Caco-2 (cell line): ENCODE results near the gene RMRP. TPM values are rescaled to one million over a fixed set of nuclear protein-coding genes. Genes with fewer than 3 reads are reported as not detected.

ENCODE experiments used
- BruUV-seq: library from RNA; stranded (reverse); fragments of 400-500 nt; replicated peaks from 2 replicates; lab custom pipeline; 2021; lab: Mats Ljungman, UMichigan
- CTCF ChIA-PET: fragments of 300-600 bp; sonication (Branson Sonifier 250); formaldehyde crosslinking; loops from one replicate; lab custom pipeline; 2022; ENCODE audit warnings: antibody characterized with exemption; lab: Charles Lee
- POLR2A ChIA-PET: fragments of 300-600 bp; sonication (Branson Sonifier 250); formaldehyde crosslinking; loops from one replicate; lab custom pipeline; 2022; ENCODE audit warnings: antibody characterized with exemption; lab: Charles Lee
- DNase-seq, 2 experiments: peaks; one replicate each; pipeline versions ENCODE4 v3.0.0 to v3.0.0-alpha.2; 2020 to 2022
- H3K27me3 ChIP-seq: replicated peaks from 2 replicates; pipeline ENCODE4 v1.6.0; 2011; ENCODE audit warnings: low read length; ENCODE audit not compliant: control insufficient read depth, insufficient read depth
- H3K36me3 ChIP-seq: 2 replicates; pipeline ENCODE4 v1.5.1; 2011; ENCODE audit warnings: low read length; ENCODE audit not compliant: control insufficient read depth, insufficient read depth
- H3K4me1 ChIP-seq: fragments of 250-450 bp; sonication (Bioruptor Pico); 2 replicates; pipeline ENCODE4 v1.5.1; 2020; ENCODE audit warnings: mild to moderate bottlenecking
- H3K4me3 ChIP-seq: 2 replicates; pipeline ENCODE4 v1.5.1; 2011; ENCODE audit warnings: low read depth, mild to moderate bottlenecking, control low read depth, low read length
- H3K9me3 ChIP-seq: fragments of 250-450 bp; sonication (Bioruptor Pico); 2 replicates; pipeline ENCODE4 v1.5.1; 2020; ENCODE audit warnings: mild to moderate bottlenecking, moderate library complexity
- H3K27ac Mint-ChIP-seq: one replicate; pipeline ENCODE4 v1.8.0; 2022; ENCODE audit warnings: mixed read lengths; ENCODE audit not compliant: unreplicated experiment
- H3K27me3 Mint-ChIP-seq: one replicate; pipeline ENCODE4 v1.8.0; 2022; ENCODE audit warnings: mixed read lengths; ENCODE audit not compliant: insufficient read depth, unreplicated experiment
- H3K36me3 Mint-ChIP-seq: one replicate; pipeline ENCODE4 v1.8.0; 2022; ENCODE audit warnings: mild to moderate bottlenecking, mixed read lengths; ENCODE audit not compliant: insufficient read depth, unreplicated experiment
- H3K4me1 Mint-ChIP-seq: one replicate; pipeline ENCODE4 v1.8.0; 2022; ENCODE audit warnings: low read depth, mixed read lengths; ENCODE audit not compliant: unreplicated experiment
- H3K4me3 Mint-ChIP-seq: one replicate; pipeline ENCODE4 v1.8.0; 2022; ENCODE audit warnings: mild to moderate bottlenecking, moderate library complexity, mixed read lengths; ENCODE audit not compliant: unreplicated experiment
- H3K9me3 Mint-ChIP-seq: one replicate; pipeline ENCODE4 v1.8.0; 2022; ENCODE audit warnings: mixed read lengths; ENCODE audit not compliant: unreplicated experiment
- intact Hi-C: fragments of 100-400 bp; cut with micrococcal nuclease; formaldehyde crosslinking; loops from one replicate; pipeline ENCODE4 v1.10.0; 2022; ENCODE audit not compliant: unreplicated experiment
- total RNA-seq: library from RNA; stranded (reverse); gene quantifications from 2 replicates; pipeline ENCODE4 v1.2.3, GENCODE V29; 2022
- TF ChIP-seq, protein P1 (sequence below), 2 experiments: fragments of 200-600 bp in 1 of 2; IDR thresholded peaks; 1 replicate in 1 of 2; 2 replicates in 1 of 2; pipeline versions ENCODE4 v1.5.1 to v1.8.0; 2011 to 2022; ENCODE audit warnings: antibody characterized with exemption in 1 of 2, control low read depth in 1 of 2, inconsistent platforms in 1 of 2, low read depth in 1 of 2, low read length in 1 of 2, mild to moderate bottlenecking in 1 of 2, moderate library complexity in 1 of 2; ENCODE audit not compliant: insufficient read depth in 1 of 2, severe bottlenecking in 1 of 2, unreplicated experiment in 1 of 2

RMRP gene
- total RNA-seq, 1 experiment from 2014 or later = 10,161 TPM

DNA sequence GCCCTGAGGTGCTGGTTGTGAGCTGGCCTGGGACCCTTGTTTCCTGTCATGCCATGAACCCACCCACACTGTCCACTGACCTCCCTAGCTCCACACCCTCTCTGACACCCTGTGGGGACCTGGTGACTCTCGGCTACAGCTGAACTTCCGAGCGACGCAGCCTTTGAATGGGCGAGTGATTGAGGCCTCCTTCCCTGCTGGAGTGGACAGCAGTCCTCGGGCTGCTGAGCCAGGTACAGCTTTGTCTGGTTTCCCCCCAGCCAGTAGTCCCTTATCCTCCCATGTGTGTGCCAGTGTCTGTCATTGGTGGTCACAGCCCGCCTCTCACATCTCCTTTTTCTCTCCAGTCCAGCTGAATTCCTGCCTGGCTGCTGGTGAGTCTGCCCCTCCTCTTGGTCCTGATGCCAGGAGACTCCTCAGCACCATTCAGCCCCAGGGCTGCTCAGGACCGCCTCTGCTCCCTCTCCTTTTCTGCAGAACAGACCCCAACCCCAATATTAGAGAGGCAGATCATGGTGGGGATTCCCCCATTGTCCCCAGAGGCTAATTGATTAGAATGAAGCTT, 22.0 kb upstream of the RMRP start:
- Histone ChIP-seq H3K4me3 (no peak overlapping the region), H3K4me1 (no peaks in the 10 kb centered on the region), H3K9me3 (no peaks in the 10 kb centered on the region), H3K36me3 (no peaks in the 10 kb centered on the region), H3K27me3 (no peaks in the 10 kb centered on the region)
- TF ChIP-seq, protein P1, sequence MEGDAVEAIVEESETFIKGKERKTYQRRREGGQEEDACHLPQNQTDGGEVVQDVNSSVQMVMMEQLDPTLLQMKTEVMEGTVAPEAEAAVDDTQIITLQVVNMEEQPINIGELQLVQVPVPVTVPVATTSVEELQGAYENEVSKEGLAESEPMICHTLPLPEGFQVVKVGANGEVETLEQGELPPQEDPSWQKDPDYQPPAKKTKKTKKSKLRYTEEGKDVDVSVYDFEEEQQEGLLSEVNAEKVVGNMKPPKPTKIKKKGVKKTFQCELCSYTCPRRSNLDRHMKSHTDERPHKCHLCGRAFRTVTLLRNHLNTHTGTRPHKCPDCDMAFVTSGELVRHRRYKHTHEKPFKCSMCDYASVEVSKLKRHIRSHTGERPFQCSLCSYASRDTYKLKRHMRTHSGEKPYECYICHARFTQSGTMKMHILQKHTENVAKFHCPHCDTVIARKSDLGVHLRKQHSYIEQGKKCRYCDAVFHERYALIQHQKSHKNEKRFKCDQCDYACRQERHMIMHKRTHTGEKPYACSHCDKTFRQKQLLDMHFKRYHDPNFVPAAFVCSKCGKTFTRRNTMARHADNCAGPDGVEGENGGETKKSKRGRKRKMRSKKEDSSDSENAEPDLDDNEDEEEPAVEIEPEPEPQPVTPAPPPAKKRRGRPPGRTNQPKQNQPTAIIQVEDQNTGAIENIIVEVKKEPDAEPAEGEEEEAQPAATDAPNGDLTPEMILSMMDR (IDR thresholded peaks at IDR 0.05; ENCODE audit: insufficient read depth in 1 of 2, low read depth in 1 of 2, low read length in 1 of 2, severe bottlenecking in 1 of 2, unreplicated experiment in 1 of 2) = no peak
- H3K4me3 Mint-ChIP-seq = no peak overlapping the region
- H3K36me3 Mint-ChIP-seq = no peaks in the 10 kb centered on the region
- peaks cover 6% of the 10 kb centered on the region for H3K4me1 Mint-ChIP-seq
- ChIA-PET POLR2A (interaction anchor here (1.2 kb wide), 1 partner anchor 22 kb away, joined by 3 read pairs; the partner anchor contains the start of genes CCDC107 and RMRP), CTCF (no interaction called here)
- intact Hi-C loops = no loop called here
- no peak for DNase-seq
- H3K9me3 Mint-ChIP-seq = no peaks in the 10 kb centered on the region
- BruUV-seq = no TSS peak
- no peaks in the 10 kb centered on the region for H3K27me3 Mint-ChIP-seq
- H3K27ac Mint-ChIP-seq = no peak overlapping the region

DNA sequence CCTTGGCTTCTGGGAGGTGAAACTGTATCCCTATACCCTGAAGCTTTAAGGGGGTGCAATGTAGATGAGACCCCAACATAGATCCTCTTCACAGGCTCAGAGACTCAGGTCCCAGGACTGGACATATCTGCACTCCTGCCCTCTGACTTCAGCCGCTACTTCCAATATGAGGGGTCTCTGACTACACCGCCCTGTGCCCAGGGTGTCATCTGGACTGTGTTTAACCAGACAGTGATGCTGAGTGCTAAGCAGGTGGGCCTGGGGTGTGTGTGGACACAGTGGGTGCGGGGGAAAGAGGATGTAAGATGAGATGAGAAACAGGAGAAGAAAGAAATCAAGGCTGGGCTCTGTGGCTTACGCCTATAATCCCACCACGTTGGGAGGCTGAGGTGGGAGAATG, 21.3 kb upstream of the RMRP start:
- CTCF ChIA-PET = no interaction called here

DNA sequence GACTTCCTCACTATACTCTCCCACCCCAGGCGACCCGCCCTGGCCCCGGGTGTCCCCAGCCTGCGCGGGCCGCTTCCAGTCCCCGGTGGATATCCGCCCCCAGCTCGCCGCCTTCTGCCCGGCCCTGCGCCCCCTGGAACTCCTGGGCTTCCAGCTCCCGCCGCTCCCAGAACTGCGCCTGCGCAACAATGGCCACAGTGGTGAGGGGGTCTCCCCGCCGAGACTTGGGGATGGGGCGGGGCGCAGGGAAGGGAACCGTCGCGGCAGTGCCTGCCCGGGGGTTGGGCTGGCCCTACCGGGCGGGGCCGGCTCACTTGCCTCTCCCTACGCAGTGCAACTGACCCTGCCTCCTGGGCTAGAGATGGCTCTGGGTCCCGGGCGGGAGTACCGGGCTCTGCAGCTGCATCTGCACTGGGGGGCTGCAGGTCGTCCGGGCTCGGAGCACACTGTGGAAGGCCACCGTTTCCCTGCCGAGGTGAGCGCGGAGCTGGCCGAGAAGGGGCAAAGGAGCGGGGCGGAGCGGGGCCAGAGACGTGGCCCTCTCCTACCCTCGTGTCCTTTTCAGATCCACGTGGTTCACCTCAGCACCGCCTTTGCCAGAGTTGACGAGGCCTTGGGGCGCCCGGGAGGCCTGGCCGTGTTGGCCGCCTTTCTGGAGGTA, 18.0 kb upstream of the RMRP start:
- no peak overlapping the region for H3K4me3 Mint-ChIP-seq
- no peaks in the 10 kb centered on the region for H3K27me3 ChIP-seq
- H3K27ac Mint-ChIP-seq = no peak overlapping the region
- no peaks in the 10 kb centered on the region for H3K9me3 Mint-ChIP-seq
- no peaks in the 10 kb centered on the region for H3K36me3 ChIP-seq
- H3K4me1 ChIP-seq = no peaks in the 10 kb centered on the region
- intact Hi-C loops = no loop called here
- TF ChIP-seq, protein P1 (IDR thresholded peaks at IDR 0.05; ENCODE audit: insufficient read depth in 1 of 2, low read depth in 1 of 2, low read length in 1 of 2, severe bottlenecking in 1 of 2, unreplicated experiment in 1 of 2) = no peak
- DNase-seq = no peak
- H3K36me3 Mint-ChIP-seq = no peaks in the 10 kb centered on the region
- no peak overlapping the region for H3K4me3 ChIP-seq
- no peaks in the 10 kb centered on the region for H3K27me3 Mint-ChIP-seq
- ChIA-PET CTCF (no interaction called here), POLR2A (no interaction called here)
- H3K9me3 ChIP-seq = no peaks in the 10 kb centered on the region
- H3K4me1 Mint-ChIP-seq = no peaks in the 10 kb centered on the region
- no TSS peak for BruUV-seq

More for the DNA sequence above, 21.3 kb upstream of the RMRP start:
- Mint-ChIP-seq H3K4me3 (no peak overlapping the region), H3K27me3 (no peaks in the 10 kb centered on the region), H3K27ac (no peak overlapping the region), H3K36me3 (no peaks in the 10 kb centered on the region), H3K4me1 (peaks cover 6% of the 10 kb centered on the region), H3K9me3 (no peaks in the 10 kb centered on the region)
- POLR2A ChIA-PET = interaction anchor here (1.2 kb wide), 1 partner anchor 21 kb away, joined by 3 read pairs; the partner anchor contains the start of genes CCDC107 and RMRP
- no peaks in the 10 kb centered on the region for H3K27me3 ChIP-seq
- no peak for DNase-seq
- TF ChIP-seq, protein P1 (IDR thresholded peaks at IDR 0.05; ENCODE audit: insufficient read depth in 1 of 2, low read depth in 1 of 2, low read length in 1 of 2, severe bottlenecking in 1 of 2, unreplicated experiment in 1 of 2) = no peak
- H3K36me3 ChIP-seq = no peaks in the 10 kb centered on the region
- no TSS peak for BruUV-seq
- H3K9me3 ChIP-seq = no peaks in the 10 kb centered on the region
- intact Hi-C loops = no loop called here
- H3K4me1 ChIP-seq = no peaks in the 10 kb centered on the region
- no peak overlapping the region for H3K4me3 ChIP-seq
